ENCODE results near the gene PHF21B. TPM values are rescaled to one million over a fixed set of nuclear protein-coding genes. Genes with fewer than 3 reads are reported as not detected.

The PHF21B gene
- total and polyA plus RNA-seq, 2 experiments from 2014 or later, result 20.6 to 149 TPM

- H3K36me3 ChIP-seq (ENCODE audit: insufficient read depth), result no peaks in the 10 kb centered on the region
- H3K27ac ChIP-seq (ENCODE audit: low read depth), result no peak overlapping the region
- no peaks in the 10 kb centered on the region for H3F3A ChIP-seq (replicated peaks; ENCODE audit: low read depth)
- Mint-ChIP-seq H3K27me3 (ENCODE audit: insufficient read depth, low read depth, poor library complexity) (peaks cover 33% of the 10 kb centered on the region), H3K36me3 (ENCODE audit: low read depth) (peaks cover 10% of the 10 kb centered on the region), H3K4me3 (no peak overlapping the region), H3K27ac (no peak overlapping the region), H3K9me3 (peaks cover 18% of the 10 kb centered on the region; the same call in 2 of the 3 replicates), H3K4me1 (peaks cover 19% of the 10 kb centered on the region)
- no peak overlapping the region for H3K4me3 ChIP-seq
- no peaks in the 10 kb centered on the region for H4K20me1 ChIP-seq (replicated peaks; ENCODE audit: insufficient read depth)
- no peak for ATAC-seq
- H3K79me2 ChIP-seq (replicated peaks; ENCODE audit: insufficient read depth), result no peaks in the 10 kb centered on the region
- H3K27me3 ChIP-seq (ENCODE audit: insufficient read depth), result no peaks in the 10 kb centered on the region
- peaks cover 14% of the 10 kb centered on the region; the same call in 1 of the 2 replicates for H3K9me2 ChIP-seq (ENCODE audit: insufficient read depth)
- TF ChIP-seq EZH2phosphoT487 (IDR thresholded peaks at IDR 0.05; ENCODE audit: unreplicated experiment) (no peak), EZH2 (IDR thresholded peaks at IDR 0.05; ENCODE audit: low read depth, unreplicated experiment) (no peak), ETS1 (IDR thresholded peaks at IDR 0.05) (no peak), CREB1 (CRISPR knock-in tag; IDR thresholded peaks at IDR 0.05; ENCODE audit: low read depth) (no peak), POLR2AphosphoS5 (IDR thresholded peaks at IDR 0.05; ENCODE audit: low read depth) (no peak), ZNF114 (CRISPR knock-in tag; IDR thresholded peaks at IDR 0.05) (no peak)
- TF ChIP-seq, protein P1, sequence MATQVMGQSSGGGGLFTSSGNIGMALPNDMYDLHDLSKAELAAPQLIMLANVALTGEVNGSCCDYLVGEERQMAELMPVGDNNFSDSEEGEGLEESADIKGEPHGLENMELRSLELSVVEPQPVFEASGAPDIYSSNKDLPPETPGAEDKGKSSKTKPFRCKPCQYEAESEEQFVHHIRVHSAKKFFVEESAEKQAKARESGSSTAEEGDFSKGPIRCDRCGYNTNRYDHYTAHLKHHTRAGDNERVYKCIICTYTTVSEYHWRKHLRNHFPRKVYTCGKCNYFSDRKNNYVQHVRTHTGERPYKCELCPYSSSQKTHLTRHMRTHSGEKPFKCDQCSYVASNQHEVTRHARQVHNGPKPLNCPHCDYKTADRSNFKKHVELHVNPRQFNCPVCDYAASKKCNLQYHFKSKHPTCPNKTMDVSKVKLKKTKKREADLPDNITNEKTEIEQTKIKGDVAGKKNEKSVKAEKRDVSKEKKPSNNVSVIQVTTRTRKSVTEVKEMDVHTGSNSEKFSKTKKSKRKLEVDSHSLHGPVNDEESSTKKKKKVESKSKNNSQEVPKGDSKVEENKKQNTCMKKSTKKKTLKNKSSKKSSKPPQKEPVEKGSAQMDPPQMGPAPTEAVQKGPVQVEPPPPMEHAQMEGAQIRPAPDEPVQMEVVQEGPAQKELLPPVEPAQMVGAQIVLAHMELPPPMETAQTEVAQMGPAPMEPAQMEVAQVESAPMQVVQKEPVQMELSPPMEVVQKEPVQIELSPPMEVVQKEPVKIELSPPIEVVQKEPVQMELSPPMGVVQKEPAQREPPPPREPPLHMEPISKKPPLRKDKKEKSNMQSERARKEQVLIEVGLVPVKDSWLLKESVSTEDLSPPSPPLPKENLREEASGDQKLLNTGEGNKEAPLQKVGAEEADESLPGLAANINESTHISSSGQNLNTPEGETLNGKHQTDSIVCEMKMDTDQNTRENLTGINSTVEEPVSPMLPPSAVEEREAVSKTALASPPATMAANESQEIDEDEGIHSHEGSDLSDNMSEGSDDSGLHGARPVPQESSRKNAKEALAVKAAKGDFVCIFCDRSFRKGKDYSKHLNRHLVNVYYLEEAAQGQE (IDR thresholded peaks at IDR 0.05; ENCODE audit: unreplicated experiment), result no peak
- TF ChIP-seq, protein P2, sequence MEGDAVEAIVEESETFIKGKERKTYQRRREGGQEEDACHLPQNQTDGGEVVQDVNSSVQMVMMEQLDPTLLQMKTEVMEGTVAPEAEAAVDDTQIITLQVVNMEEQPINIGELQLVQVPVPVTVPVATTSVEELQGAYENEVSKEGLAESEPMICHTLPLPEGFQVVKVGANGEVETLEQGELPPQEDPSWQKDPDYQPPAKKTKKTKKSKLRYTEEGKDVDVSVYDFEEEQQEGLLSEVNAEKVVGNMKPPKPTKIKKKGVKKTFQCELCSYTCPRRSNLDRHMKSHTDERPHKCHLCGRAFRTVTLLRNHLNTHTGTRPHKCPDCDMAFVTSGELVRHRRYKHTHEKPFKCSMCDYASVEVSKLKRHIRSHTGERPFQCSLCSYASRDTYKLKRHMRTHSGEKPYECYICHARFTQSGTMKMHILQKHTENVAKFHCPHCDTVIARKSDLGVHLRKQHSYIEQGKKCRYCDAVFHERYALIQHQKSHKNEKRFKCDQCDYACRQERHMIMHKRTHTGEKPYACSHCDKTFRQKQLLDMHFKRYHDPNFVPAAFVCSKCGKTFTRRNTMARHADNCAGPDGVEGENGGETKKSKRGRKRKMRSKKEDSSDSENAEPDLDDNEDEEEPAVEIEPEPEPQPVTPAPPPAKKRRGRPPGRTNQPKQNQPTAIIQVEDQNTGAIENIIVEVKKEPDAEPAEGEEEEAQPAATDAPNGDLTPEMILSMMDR (conservative IDR thresholded peaks at IDR 0.05; ENCODE audit: low read depth in 2 of 2), result no peak
- H3K4me1 ChIP-seq (ENCODE audit: insufficient read depth), result peaks cover 16% of the 10 kb centered on the region
- no peak for DNase-seq (ENCODE audit: low spot score)
- H3K4me2 ChIP-seq, result no peak overlapping the region
- H2AFZ ChIP-seq, result no peak overlapping the region
Observed at GRCh38 chr22:45051419-45051818, 41.6 kb upstream of the PHF21B start.

GRCh38 chr22:45047260-45047659 lies 37.5 kb upstream of the PHF21B start:
- Histone ChIP-seq H3K9me2 (ENCODE audit: insufficient read depth) (0 out of 2 replicates have a peak, but pooled peaks cover 6% of the 10 kb centered on the region), H3K27ac (ENCODE audit: low read depth) (no peak overlapping the region), H4K20me1 (replicated peaks; ENCODE audit: insufficient read depth) (no peaks in the 10 kb centered on the region), H2AFZ (no peak overlapping the region), H3K4me2 (no peak overlapping the region), H3K36me3 (ENCODE audit: insufficient read depth) (no peaks in the 10 kb centered on the region), H3F3A (replicated peaks; ENCODE audit: low read depth) (no peaks in the 10 kb centered on the region), H3K4me1 (ENCODE audit: insufficient read depth) (0 out of 2 replicates have a peak, but pooled peaks cover 4% of the 10 kb centered on the region), H3K4me3 (no peak overlapping the region), H3K79me2 (replicated peaks; ENCODE audit: insufficient read depth) (no peaks in the 10 kb centered on the region), H3K27me3 (ENCODE audit: insufficient read depth) (no peaks in the 10 kb centered on the region)
- DNase-seq (ENCODE audit: low spot score) (no peak), ATAC-seq (no peak)
- Mint-ChIP-seq H3K9me3 (peaks cover 30% of the 10 kb centered on the region), H3K27ac (no peak overlapping the region), H3K36me3 (ENCODE audit: low read depth) (peaks cover 20% of the 10 kb centered on the region), H3K4me3 (no peak overlapping the region; the same call in 2 of the 3 replicates), H3K4me1 (peaks cover 4% of the 10 kb centered on the region), H3K27me3 (ENCODE audit: insufficient read depth, low read depth, poor library complexity) (peaks cover 34% of the 10 kb centered on the region)
- no peak for TF ChIP-seq ZNF114 (CRISPR knock-in tag; IDR thresholded peaks at IDR 0.05)
- TF ChIP-seq POLR2AphosphoS5 (IDR thresholded peaks at IDR 0.05; ENCODE audit: low read depth), result no peak
- TF ChIP-seq ETS1 (IDR thresholded peaks at IDR 0.05), result no peak
